ENCODE measurements around the gene CDH7. TPM values are rescaled to one million over a fixed set of nuclear protein-coding genes. Genes with fewer than 3 reads are reported as not detected.

CDH7 gene
- total RNA-seq, 2 experiments from 2014 or later: not detected

DNA sequence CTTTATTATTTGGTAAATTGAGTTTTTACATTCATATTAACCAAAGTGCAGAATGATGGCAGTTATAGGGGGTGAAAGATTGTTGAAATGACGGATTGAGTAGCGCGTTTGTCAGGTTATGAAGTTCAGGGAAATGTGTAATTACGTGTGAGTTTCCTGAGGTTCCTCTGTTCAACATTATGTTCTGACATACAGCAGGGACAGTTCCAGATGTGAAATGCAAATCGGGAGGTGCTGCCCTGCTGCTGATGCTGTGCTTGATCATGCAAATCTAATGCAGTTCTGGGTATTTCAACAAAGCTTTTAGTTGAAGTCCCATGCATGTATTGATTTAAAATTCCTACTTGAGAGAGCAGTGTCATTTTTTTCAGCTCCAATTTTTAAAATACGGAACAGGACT lies 57.9 kb downstream of the CDH7 start:
- Mint-ChIP-seq H3K27ac (no peak overlapping the region), H3K27me3 (no peaks in the 10 kb centered on the region), H3K4me3 (no peak overlapping the region), H3K9me3 (peaks cover 4% of the 10 kb centered on the region), H3K4me1 (ENCODE audit: low read depth) (no peaks in the 10 kb centered on the region), H3K36me3 (ENCODE audit: low read depth) (no peaks in the 10 kb centered on the region)
- TF ChIP-seq, protein P1, sequence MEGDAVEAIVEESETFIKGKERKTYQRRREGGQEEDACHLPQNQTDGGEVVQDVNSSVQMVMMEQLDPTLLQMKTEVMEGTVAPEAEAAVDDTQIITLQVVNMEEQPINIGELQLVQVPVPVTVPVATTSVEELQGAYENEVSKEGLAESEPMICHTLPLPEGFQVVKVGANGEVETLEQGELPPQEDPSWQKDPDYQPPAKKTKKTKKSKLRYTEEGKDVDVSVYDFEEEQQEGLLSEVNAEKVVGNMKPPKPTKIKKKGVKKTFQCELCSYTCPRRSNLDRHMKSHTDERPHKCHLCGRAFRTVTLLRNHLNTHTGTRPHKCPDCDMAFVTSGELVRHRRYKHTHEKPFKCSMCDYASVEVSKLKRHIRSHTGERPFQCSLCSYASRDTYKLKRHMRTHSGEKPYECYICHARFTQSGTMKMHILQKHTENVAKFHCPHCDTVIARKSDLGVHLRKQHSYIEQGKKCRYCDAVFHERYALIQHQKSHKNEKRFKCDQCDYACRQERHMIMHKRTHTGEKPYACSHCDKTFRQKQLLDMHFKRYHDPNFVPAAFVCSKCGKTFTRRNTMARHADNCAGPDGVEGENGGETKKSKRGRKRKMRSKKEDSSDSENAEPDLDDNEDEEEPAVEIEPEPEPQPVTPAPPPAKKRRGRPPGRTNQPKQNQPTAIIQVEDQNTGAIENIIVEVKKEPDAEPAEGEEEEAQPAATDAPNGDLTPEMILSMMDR (IDR thresholded peaks at IDR 0.05): no peak
- POLR2A ChIA-PET: no interaction called here
- no peak overlapping the region for H3K27ac ChIP-seq (ENCODE audit: low read depth in 1 of 2, low read length in 2 of 2)
- ATAC-seq (ENCODE audit: poor library complexity) (no peak), DNase-seq (no peak)
- CTCF ChIA-PET: no interaction called here
- no peaks in the 10 kb centered on the region for H3K27me3 ChIP-seq (ENCODE audit: control insufficient read depth in 1 of 2, insufficient read depth in 2 of 2, low read length in 2 of 2)
- intact Hi-C loops (cut with DNase I, micrococcal nuclease): no loop called here
- peaks cover 0 to 7% of the 10 kb centered on the region in 2 experiments for H3K9me3 ChIP-seq (ENCODE audit: control insufficient read depth in 1 of 2, insufficient read depth in 1 of 2, low read length in 2 of 2)
- no peak overlapping the region for H3K4me3 ChIP-seq (ENCODE audit: low read length)
- no peaks in the 10 kb centered on the region for H3K36me3 ChIP-seq (ENCODE audit: insufficient read depth, low read length)
- no peaks in the 10 kb centered on the region for H3K4me1 ChIP-seq (ENCODE audit: insufficient read depth, low read length)

- H3K36me3 ChIP-seq (ENCODE audit: insufficient read depth, low read length): no peaks in the 10 kb centered on the region
- no peak overlapping the region for H3K4me3 ChIP-seq (ENCODE audit: low read length)
- peaks cover 6% of the 10 kb centered on the region for H3K9me3 Mint-ChIP-seq
- intact Hi-C loops (cut with DNase I, micrococcal nuclease): no loop called here
- ChIA-PET POLR2A (no interaction called here), CTCF (no interaction called here)
- H3K4me1 Mint-ChIP-seq (ENCODE audit: low read depth): no peaks in the 10 kb centered on the region
- H3K27me3 ChIP-seq (ENCODE audit: control insufficient read depth in 1 of 2, insufficient read depth in 2 of 2, low read length in 2 of 2): no peaks in the 10 kb centered on the region
- DNase-seq: no peak
- H3K27ac Mint-ChIP-seq: no peak overlapping the region
- ATAC-seq (ENCODE audit: poor library complexity): no peak
- H3K4me1 ChIP-seq (ENCODE audit: insufficient read depth, low read length): no peaks in the 10 kb centered on the region
- H3K27ac ChIP-seq (ENCODE audit: low read depth in 1 of 2, low read length in 2 of 2): no peak overlapping the region
- H3K27me3 Mint-ChIP-seq: no peaks in the 10 kb centered on the region
- H3K4me3 Mint-ChIP-seq: no peak overlapping the region
- TF ChIP-seq, protein P1 (IDR thresholded peaks at IDR 0.05): no peak
- no peaks in the 10 kb centered on the region for H3K36me3 Mint-ChIP-seq (ENCODE audit: low read depth)
- peaks cover 0 to 3% of the 10 kb centered on the region in 2 experiments for H3K9me3 ChIP-seq (ENCODE audit: control insufficient read depth in 1 of 2, insufficient read depth in 1 of 2, low read length in 2 of 2)
Observed at GRCh38 chr18:65811307-65811706, 60.5 kb downstream of the CDH7 start.

DNA sequence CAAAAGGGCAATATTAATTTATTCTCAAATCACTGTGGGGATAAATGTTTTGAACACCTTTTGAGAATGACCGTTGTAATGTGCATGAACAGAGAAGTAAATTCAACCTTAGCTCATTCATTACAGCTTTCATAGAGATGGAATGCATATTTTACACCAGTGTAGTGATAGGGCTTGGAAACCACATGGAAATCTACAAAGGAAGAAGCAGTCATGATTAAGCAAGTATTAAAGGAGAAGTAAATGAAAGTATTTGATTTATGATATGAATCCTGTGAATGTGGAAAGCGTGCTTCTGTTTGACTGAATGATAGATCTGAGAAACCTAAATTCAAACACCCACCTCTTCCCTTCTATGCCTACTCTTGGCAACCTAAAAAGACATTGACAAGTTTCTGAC lies 64.7 kb downstream of the CDH7 start:
- no peaks in the 10 kb centered on the region for H3K4me1 Mint-ChIP-seq (ENCODE audit: low read depth)
- H3K4me3 ChIP-seq (ENCODE audit: low read length): no peak overlapping the region
- peaks cover 0 to 3% of the 10 kb centered on the region in 2 experiments for H3K9me3 ChIP-seq (ENCODE audit: control insufficient read depth in 1 of 2, insufficient read depth in 1 of 2, low read length in 2 of 2)
- no peaks in the 10 kb centered on the region for H3K27me3 ChIP-seq (ENCODE audit: control insufficient read depth in 1 of 2, insufficient read depth in 2 of 2, low read length in 2 of 2)
- H3K27ac ChIP-seq (ENCODE audit: low read depth in 1 of 2, low read length in 2 of 2): no peak overlapping the region
- intact Hi-C loops (cut with DNase I, micrococcal nuclease): no loop called here
- H3K27me3 Mint-ChIP-seq: no peaks in the 10 kb centered on the region
- peaks cover 6% of the 10 kb centered on the region for H3K9me3 Mint-ChIP-seq
- ChIA-PET CTCF (no interaction called here), POLR2A (no interaction called here)
- DNase-seq (no peak), ATAC-seq (ENCODE audit: poor library complexity) (no peak)
- no peaks in the 10 kb centered on the region for H3K36me3 ChIP-seq (ENCODE audit: insufficient read depth, low read length)
- TF ChIP-seq, protein P1 (IDR thresholded peaks at IDR 0.05): no peak
- H3K27ac Mint-ChIP-seq: no peak overlapping the region
- no peaks in the 10 kb centered on the region for H3K4me1 ChIP-seq (ENCODE audit: insufficient read depth, low read length)
- H3K4me3 Mint-ChIP-seq: no peak overlapping the region
- no peaks in the 10 kb centered on the region for H3K36me3 Mint-ChIP-seq (ENCODE audit: low read depth)
